ENCODE data around the gene TXNRD2.

TXNRD2 gene

GRCh38 chr22:19984201-19984753 is 42.7 kb upstream of the TXNRD2 start:
- no peak for TF ChIP-seq CTCF (IDR thresholded peaks at IDR 0.05; ENCODE audit: low read depth, low read length)
- no peak overlapping the region for H3K4me3 ChIP-seq (ENCODE audit: low read depth, low read length)

GRCh38 chr22:19983741-19984140 is 42.1 kb upstream of the TXNRD2 start:
- TF ChIP-seq CTCF (IDR thresholded peaks at IDR 0.05; ENCODE audit: low read depth, low read length), result no peak

GRCh38 chr22:19982991-19983578 is 41.5 kb upstream of the TXNRD2 start:
- no peak for TF ChIP-seq CTCF (IDR thresholded peaks at IDR 0.05; ENCODE audit: low read depth, low read length)
- no peak overlapping the region for H3K4me3 ChIP-seq (ENCODE audit: low read depth, low read length)

More at GRCh38 chr22:19983741-19984140, 42.1 kb upstream of the TXNRD2 start:
- H3K4me3 ChIP-seq (ENCODE audit: low read depth, low read length), result no peak overlapping the region

GRCh38 chr22:19981961-19982920 is 40.6 kb upstream of the TXNRD2 start:
- TF ChIP-seq CTCF (IDR thresholded peaks at IDR 0.05; ENCODE audit: low read depth, low read length), result no peak
- H3K4me3 ChIP-seq (ENCODE audit: low read depth, low read length), result no peak overlapping the region

GRCh38 chr22:19981171-19981960 is 39.7 kb upstream of the TXNRD2 start:
- H3K4me3 ChIP-seq (ENCODE audit: low read depth, low read length), result no peak overlapping the region
- TF ChIP-seq CTCF (IDR thresholded peaks at IDR 0.05; ENCODE audit: low read depth, low read length), result no peak

GRCh38 chr22:19980766-19981165 is 39.1 kb upstream of the TXNRD2 start:
- TF ChIP-seq CTCF (IDR thresholded peaks at IDR 0.05; ENCODE audit: low read depth, low read length), result no peak
- no peak overlapping the region for H3K4me3 ChIP-seq (ENCODE audit: low read depth, low read length)

Measured in WI38 (cell line).